HepG2 (cell line): ENCODE data around the gene SH3BP5. TPM values are rescaled to one million over a fixed set of nuclear protein-coding genes. Genes with fewer than 3 reads are reported as not detected.

ENCODE experiments used
- ATAC-seq: fragments of 200-7000 bp; cut with Tn5 transposase; 3 replicates; pipeline ENCODE4 v1.9.1; 2020; ENCODE audit warnings: mild to moderate bottlenecking, moderate library complexity
- BruUV-seq: library from RNA; stranded (reverse); fragments of 400-500 nt; replicated peaks from 2 replicates; lab custom pipeline; 2021; lab: Mats Ljungman, UMichigan
- CTCF ChIA-PET: fragments of 300-600 bp; formaldehyde crosslinking; extraction: SDS; loops from one replicate; lab custom pipeline; 2021; ENCODE audit warnings: low total read pairs, inconsistent platforms, low intra/inter-chr PET ratio; lab: Yijun Ruan, JAX
- POLR2A ChIA-PET: fragments of 350-600 bp; sonication (Branson Sonifier 250); formaldehyde crosslinking; loops from one replicate; lab custom pipeline; 2020; ENCODE audit warnings: antibody characterized with exemption, inconsistent platforms; lab: Yijun Ruan, JAX
- DNase-seq: peaks from one replicate; pipeline ENCODE4 v3.0.0-alpha.2; 2015; ENCODE audit warnings: low spot score
- FAIRE-seq: peaks from 3 replicates; lab custom pipeline; 2011; peaks lifted over from hg19 to GRCh38; lab: Jason Lieb, UNC
- H2AFZ ChIP-seq: one replicate; pipeline ENCODE4 v1.6.1; 2011; ENCODE audit warnings: low read length, inconsistent platforms
- H3K27ac ChIP-seq: fragments of 300-600 bp; 3 replicates; pipeline ENCODE4 v1.8.0; 2011; ENCODE audit warnings: mixed run types, mild to moderate bottlenecking, mixed read lengths, low read length, inconsistent platforms; ENCODE audit not compliant: insufficient read depth; ENCODE audit errors: extremely low read length
- H3K27me3 ChIP-seq, 2 experiments: fragments of 200-600 bp in 1 of 2; 2 replicates in 1 of 2; 3 replicates in 1 of 2; pipeline versions ENCODE4 v1.6.0 to v1.8.0; 2011; ENCODE audit warnings: low read length in 2 of 2, mild to moderate bottlenecking in 2 of 2, moderate library complexity in 2 of 2, inconsistent platforms in 1 of 2; ENCODE audit not compliant: insufficient read depth in 2 of 2, control insufficient read depth in 1 of 2
- H3K36me3 ChIP-seq, 2 experiments: fragments of 200-600 bp in 1 of 2; replicated peaks in 1 of 2; 2 replicates in 1 of 2; 3 replicates in 1 of 2; pipeline versions ENCODE4 v1.5.1 to v1.8.0; 2011; ENCODE audit warnings: low read length in 2 of 2, inconsistent platforms in 1 of 2; ENCODE audit not compliant: insufficient read depth in 2 of 2, control insufficient read depth in 1 of 2
- H3K4me1 ChIP-seq: 2 replicates; pipeline ENCODE4 v1.5.1; 2012; ENCODE audit warnings: low read length, inconsistent platforms; ENCODE audit not compliant: insufficient read depth
- H3K4me2 ChIP-seq: 2 replicates; pipeline ENCODE4 v1.6.0; 2011; ENCODE audit warnings: low read depth, low read length, inconsistent platforms
- H3K4me3 ChIP-seq, 3 experiments: fragments of 200-600 bp in 1 of 3; sonication (generic), shearing (Covaris generic) in 1 of 3; replicated peaks in 1 of 3; 2 replicates each; pipeline ENCODE4 v1.5.1; 2011 to 2016; ENCODE audit warnings: low read length in 3 of 3, inconsistent platforms in 2 of 3, low read depth in 2 of 3, mild to moderate bottlenecking in 2 of 3, control low read depth in 1 of 3, mixed read lengths in 1 of 3; ENCODE audit not compliant: insufficient read depth in 1 of 3
- H3K79me2 ChIP-seq: one replicate; pipeline ENCODE4 v1.6.1; 2011; ENCODE audit warnings: low read length, inconsistent platforms; ENCODE audit not compliant: insufficient read depth
- H3K9ac ChIP-seq: 2 replicates; pipeline ENCODE4 v1.6.0; 2011; ENCODE audit warnings: mild to moderate bottlenecking, low read depth, low read length, inconsistent platforms; ENCODE audit not compliant: insufficient read depth
- H3K9me3 ChIP-seq: 2 replicates; pipeline ENCODE4 v1.5.1; 2012; ENCODE audit warnings: mild to moderate bottlenecking, low read length
- H4K20me1 ChIP-seq: 2 replicates; pipeline ENCODE4 v1.6.0; 2011; ENCODE audit warnings: inconsistent platforms, mild to moderate bottlenecking, low read length, moderate library complexity; ENCODE audit not compliant: insufficient read depth
- AKNA ChIP-seq: sonication (generic); formaldehyde crosslinking; IDR thresholded peaks from 2 replicates; pipeline ENCODE4 v1.4.0; 2020; ENCODE audit warnings: missing genetic modification reagents, borderline replicate concordance
- CAMTA2 ChIP-seq: sonication (generic); formaldehyde crosslinking; IDR thresholded peaks from 2 replicates; pipeline ENCODE4 v1.4.0; 2020; ENCODE audit warnings: mild to moderate bottlenecking, missing genetic modification reagents, borderline replicate concordance
- ELF3 ChIP-seq: IDR thresholded peaks from 2 replicates; pipeline ENCODE4 v1.6.1; 2016; ENCODE audit warnings: missing genetic modification reagents, missing compliant biosample characterization
- HOXA3 ChIP-seq: sonication (generic); formaldehyde crosslinking; IDR thresholded peaks from 2 replicates; pipeline ENCODE4 v1.5.0; 2020; ENCODE audit warnings: missing genetic modification reagents
- KMT2A ChIP-seq: sonication (generic); formaldehyde crosslinking; IDR thresholded peaks from 2 replicates; pipeline ENCODE4 v1.4.0; 2020; ENCODE audit warnings: missing genetic modification reagents
- MAZ ChIP-seq, 2 experiments: sonication (generic) in 1 of 2; formaldehyde crosslinking in 1 of 2; IDR thresholded peaks; 2 replicates each; pipeline versions ENCODE4 v1.5.0 to v1.6.1; 2012 to 2020; ENCODE audit warnings: low read depth in 2 of 2, mild to moderate bottlenecking in 2 of 2, borderline replicate concordance in 1 of 2, improper control_type of control experiment in 1 of 2, low read length in 1 of 2, missing genetic modification reagents in 1 of 2, moderate library complexity in 1 of 2
- MTF1 ChIP-seq: sonication (generic); formaldehyde crosslinking; IDR thresholded peaks from 2 replicates; pipeline ENCODE4 v1.5.0; 2020; ENCODE audit warnings: missing genetic modification reagents
- ZBTB26 ChIP-seq: IDR thresholded peaks from 2 replicates; pipeline ENCODE4 v1.6.1; 2016; ENCODE audit warnings: missing compliant biosample characterization, missing genetic modification reagents, borderline replicate concordance
- ZFP36L2 ChIP-seq: sonication (generic); formaldehyde crosslinking; IDR thresholded peaks from 2 replicates; pipeline ENCODE4 v1.4.0; 2020; ENCODE audit warnings: missing genetic modification reagents
- ZNF260 ChIP-seq: sonication (generic); formaldehyde crosslinking; IDR thresholded peaks from 2 replicates; pipeline ENCODE4 v1.4.0; 2020; ENCODE audit warnings: missing genetic modification reagents, low read depth, mild to moderate bottlenecking, borderline replicate concordance
- ZNF292 ChIP-seq: sonication (generic); formaldehyde crosslinking; IDR thresholded peaks from 2 replicates; pipeline ENCODE4 v1.8.1; 2022; ENCODE audit warnings: mild to moderate bottlenecking, low read depth, missing genetic modification reagents, borderline replicate concordance
- ZNF772 ChIP-seq: sonication (generic); formaldehyde crosslinking; IDR thresholded peaks from 2 replicates; pipeline ENCODE4 v1.5.0; 2020; ENCODE audit warnings: mild to moderate bottlenecking, missing genetic modification reagents
- ZNF790 ChIP-seq: sonication (generic); formaldehyde crosslinking; IDR thresholded peaks from 2 replicates; pipeline ENCODE4 v1.8.0; 2022; ENCODE audit warnings: missing genetic modification reagents, mild to moderate bottlenecking, borderline replicate concordance
- ZNF891 ChIP-seq: sonication (generic); formaldehyde crosslinking; IDR thresholded peaks from 2 replicates; pipeline ENCODE4 v1.5.0; 2020; ENCODE audit warnings: mild to moderate bottlenecking, missing genetic modification reagents
- WGBS: methylation state at CpG from one replicate; pipeline ENCODE4 v1.1.6; 2017; ENCODE audit warnings: low lambda C conversion rate; 5-methylcytosine and 5-hydroxymethylcytosine counted together
- in situ Hi-C: cut with HindIII; loops from 2 replicates; pipeline ENCODE4 v1.10.0; 2017; ENCODE audit warnings: low pct_unique_long_range_greater_than_20kb; ENCODE audit not compliant: extremely low pct_ligation_motif_present
- intact Hi-C: fragments of 100-400 bp; cut with micrococcal nuclease; formaldehyde crosslinking; loops from one replicate; pipeline ENCODE4 v1.10.0; 2022; ENCODE audit not compliant: unreplicated experiment
- polyA plus RNA-seq, 8 experiments: library from polyadenylated mRNA; depleted of rRNA in 3 of 8; stranded (reverse) in 7 of 8; unstranded in 1 of 8; fragments of >200 nt; fragmentation: Illumina TruSeq in 4 of 8; extraction: Trizol in 4 of 8; gene quantifications; 2 replicates each; pipeline versions ENCODE4 v1.2.1 to v1.2.3, GENCODE V29; 2011 to 2016; ENCODE audit warnings: low read depth in 4 of 8, missing spikeins in 1 of 8, mixed read lengths in 1 of 8; ENCODE audit not compliant: insufficient read depth in 1 of 8
- total RNA-seq, 5 experiments: library from RNA; depleted of rRNA; stranded (reverse); fragments of >200 nt; fragmentation: Illumina TruSeq; extraction: Trizol; gene quantifications; 2 replicates each; pipeline ENCODE4 v1.2.3, GENCODE V29; 2016; ENCODE audit warnings: low read depth in 1 of 5
- TF ChIP-seq, protein P1 (sequence below): sonication (generic); formaldehyde crosslinking; IDR thresholded peaks from 2 replicates; pipeline ENCODE4 v1.8.0; 2022; ENCODE audit warnings: mild to moderate bottlenecking, missing genetic modification reagents, borderline replicate concordance

The SH3BP5 gene
- total and polyA plus RNA-seq, 2 of the 13 experiments (the other 11 are each of a cell fraction or from before 2014, with no cell fraction given), result 0.09 to 0.16 TPM

- TF ChIP-seq ZNF891 (no peak), ZNF292 (CRISPR knock-in tag) (no peak), ZFP36L2 (CRISPR knock-in tag) (no peak), ZNF260 (CRISPR knock-in tag) (no peak), ZNF772 (CRISPR knock-in tag) (no peak)
Measured at GRCh38 chr3:15298504-15298903, 33.9 kb downstream of the SH3BP5 start (continued).

DNA sequence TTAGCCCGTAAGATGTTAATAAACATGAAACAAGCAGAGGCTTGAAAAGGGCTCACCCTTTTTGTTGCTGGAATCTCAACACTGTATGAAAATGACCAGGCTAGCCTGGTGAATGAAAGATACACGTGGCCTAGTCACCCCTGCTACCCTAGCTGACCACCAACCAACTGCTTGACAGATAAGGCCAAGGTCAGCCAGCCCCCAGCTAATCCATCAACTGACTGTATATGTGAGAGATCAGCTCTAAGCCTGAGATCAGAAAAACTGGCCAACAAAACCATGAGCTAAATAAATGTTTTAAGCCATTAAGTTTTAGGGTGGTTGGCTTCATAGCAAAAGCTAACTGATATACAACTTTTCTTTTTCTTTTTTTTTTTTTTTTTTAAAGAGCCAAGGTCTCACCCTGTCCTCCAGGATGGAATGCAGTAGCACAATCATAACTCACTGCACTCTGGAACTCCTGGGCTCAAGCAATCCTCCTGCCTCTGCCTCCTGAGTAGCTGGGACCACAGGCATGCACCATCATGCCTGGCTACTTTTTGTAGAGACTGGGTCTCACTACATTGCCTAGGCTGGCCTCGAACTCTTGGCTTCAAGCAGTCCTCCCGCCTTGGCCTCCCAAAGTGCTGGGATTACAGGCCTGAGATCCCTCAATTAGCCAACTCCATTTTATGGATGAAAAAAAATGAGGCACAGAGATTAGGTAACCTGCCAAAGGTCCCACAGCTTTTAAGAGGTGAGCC is 34.6 kb downstream of the SH3BP5 start:
- no peaks in the 10 kb centered on the region for H3K79me2 ChIP-seq
- ATAC-seq, result no peak
- H3K27me3 ChIP-seq, result no peaks in the 10 kb centered on the region; a peak in 1 of 5 replicates
- intact Hi-C loops, result no loop called here
- DNase-seq, result no peak
- ChIA-PET CTCF (no interaction called here), POLR2A (no interaction called here)
- in situ Hi-C loops, result no loop called here
- H3K27ac ChIP-seq, result no peak overlapping the region
- no peaks in the 10 kb centered on the region for H3K4me1 ChIP-seq
- BruUV-seq, result no TSS peak
- no peak for FAIRE-seq
- H3K4me3 ChIP-seq, result no peak overlapping the region
- H3K4me2 ChIP-seq, result no peak overlapping the region
- no peak overlapping the region for H2AFZ ChIP-seq
- H3K9me3 ChIP-seq, result no peaks in the 10 kb centered on the region
- no peaks in the 10 kb centered on the region for H3K36me3 ChIP-seq
- H4K20me1 ChIP-seq, result no peaks in the 10 kb centered on the region
- H3K9ac ChIP-seq, result no peak overlapping the region
- WGBS, result 47% methylated on average over 4 of the region's 4 CpGs
- TF ChIP-seq, protein P1, sequence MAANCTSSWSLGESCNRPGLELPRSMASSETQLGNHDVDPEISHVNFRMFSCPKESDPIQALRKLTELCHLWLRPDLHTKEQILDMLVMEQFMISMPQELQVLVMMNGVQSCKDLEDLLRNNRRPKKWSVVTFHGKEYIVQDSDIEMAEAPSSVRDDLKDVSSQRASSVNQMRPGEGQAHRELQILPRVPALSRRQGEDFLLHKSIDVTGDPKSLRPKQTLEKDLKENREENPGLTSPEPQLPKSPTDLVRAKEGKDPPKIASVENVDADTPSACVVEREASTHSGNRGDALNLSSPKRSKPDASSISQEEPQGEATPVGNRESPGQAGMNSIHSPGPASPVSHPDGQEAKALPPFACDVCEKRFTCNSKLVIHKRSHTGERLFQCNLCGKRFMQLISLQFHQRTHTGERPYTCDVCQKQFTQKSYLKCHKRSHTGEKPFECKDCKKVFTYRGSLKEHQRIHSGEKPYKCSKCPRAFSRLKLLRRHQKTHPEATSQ (CRISPR knock-in tag), result no peak
- TF ChIP-seq ZBTB26 (CRISPR knock-in tag), result no peak
- no peak for TF ChIP-seq ZNF790 (CRISPR knock-in tag)
- no peak for TF ChIP-seq MTF1 (CRISPR knock-in tag)
- TF ChIP-seq CAMTA2 (CRISPR knock-in tag), result no peak
- TF ChIP-seq KMT2A (CRISPR knock-in tag), result no peak
- no peak for TF ChIP-seq ELF3
- no peak for TF ChIP-seq AKNA (CRISPR knock-in tag)
- TF ChIP-seq MAZ (IDR thresholded peaks at IDR 0.05; ENCODE audit: borderline replicate concordance, low read depth, low read length), result no peak
- TF ChIP-seq MAZ (CRISPR knock-in tag; IDR thresholded peaks at IDR 0.05; ENCODE audit: low read depth), result no peak
- TF ChIP-seq HOXA3 (CRISPR knock-in tag), result no peak
